Measurements from ENCODE around the gene MAT2A. TPM values are rescaled to one million over a fixed set of nuclear protein-coding genes. Genes with fewer than 3 reads are reported as not detected.
A peak's percentile ranks its signal among the peaks of the same experiment; 100 is the strongest.

The MAT2A gene
- total and polyA plus RNA-seq, 2 experiments from 2014 or later = 225 to 405 TPM

DNA sequence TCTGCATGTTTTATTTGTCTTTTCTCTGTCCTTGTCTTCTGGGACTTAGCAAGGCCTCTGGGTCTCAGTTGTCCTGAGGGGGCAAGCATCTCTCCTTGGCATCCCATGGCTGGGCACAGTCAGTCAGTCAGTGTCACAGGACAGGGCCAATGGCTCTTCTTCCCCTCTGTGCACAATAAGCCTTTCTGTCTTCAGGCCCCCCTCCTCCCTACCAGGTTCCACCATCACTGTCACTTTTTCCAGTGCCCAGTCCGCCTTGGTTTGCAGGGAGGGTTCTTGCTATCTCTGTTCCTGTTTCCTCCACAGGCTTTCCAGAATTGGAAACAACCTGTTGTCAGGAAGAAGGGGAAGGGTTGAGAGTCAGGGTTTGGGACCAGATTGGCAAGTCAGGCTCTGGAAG is 43.5 kb downstream of the MAT2A start:
- no peaks in the 10 kb centered on the region for H3K27me3 ChIP-seq
- no peaks in the 10 kb centered on the region for H3K36me3 ChIP-seq
- TF ChIP-seq, protein P1, sequence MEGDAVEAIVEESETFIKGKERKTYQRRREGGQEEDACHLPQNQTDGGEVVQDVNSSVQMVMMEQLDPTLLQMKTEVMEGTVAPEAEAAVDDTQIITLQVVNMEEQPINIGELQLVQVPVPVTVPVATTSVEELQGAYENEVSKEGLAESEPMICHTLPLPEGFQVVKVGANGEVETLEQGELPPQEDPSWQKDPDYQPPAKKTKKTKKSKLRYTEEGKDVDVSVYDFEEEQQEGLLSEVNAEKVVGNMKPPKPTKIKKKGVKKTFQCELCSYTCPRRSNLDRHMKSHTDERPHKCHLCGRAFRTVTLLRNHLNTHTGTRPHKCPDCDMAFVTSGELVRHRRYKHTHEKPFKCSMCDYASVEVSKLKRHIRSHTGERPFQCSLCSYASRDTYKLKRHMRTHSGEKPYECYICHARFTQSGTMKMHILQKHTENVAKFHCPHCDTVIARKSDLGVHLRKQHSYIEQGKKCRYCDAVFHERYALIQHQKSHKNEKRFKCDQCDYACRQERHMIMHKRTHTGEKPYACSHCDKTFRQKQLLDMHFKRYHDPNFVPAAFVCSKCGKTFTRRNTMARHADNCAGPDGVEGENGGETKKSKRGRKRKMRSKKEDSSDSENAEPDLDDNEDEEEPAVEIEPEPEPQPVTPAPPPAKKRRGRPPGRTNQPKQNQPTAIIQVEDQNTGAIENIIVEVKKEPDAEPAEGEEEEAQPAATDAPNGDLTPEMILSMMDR (IDR thresholded peaks at IDR 0.05; ENCODE audit: low read depth, low read length) = no peak
- no peaks in the 10 kb centered on the region for H3K9me3 ChIP-seq (ENCODE audit: low read depth)
- no peak overlapping the region for H3K27ac ChIP-seq
- no peak overlapping the region for H3K4me3 ChIP-seq
- H3K4me1 ChIP-seq (ENCODE audit: low read depth) = peaks cover 31% of the 10 kb centered on the region
- no peak for DNase-seq (ENCODE audit: low read depth in 1 of 2, low spot score in 1 of 2)

DNA sequence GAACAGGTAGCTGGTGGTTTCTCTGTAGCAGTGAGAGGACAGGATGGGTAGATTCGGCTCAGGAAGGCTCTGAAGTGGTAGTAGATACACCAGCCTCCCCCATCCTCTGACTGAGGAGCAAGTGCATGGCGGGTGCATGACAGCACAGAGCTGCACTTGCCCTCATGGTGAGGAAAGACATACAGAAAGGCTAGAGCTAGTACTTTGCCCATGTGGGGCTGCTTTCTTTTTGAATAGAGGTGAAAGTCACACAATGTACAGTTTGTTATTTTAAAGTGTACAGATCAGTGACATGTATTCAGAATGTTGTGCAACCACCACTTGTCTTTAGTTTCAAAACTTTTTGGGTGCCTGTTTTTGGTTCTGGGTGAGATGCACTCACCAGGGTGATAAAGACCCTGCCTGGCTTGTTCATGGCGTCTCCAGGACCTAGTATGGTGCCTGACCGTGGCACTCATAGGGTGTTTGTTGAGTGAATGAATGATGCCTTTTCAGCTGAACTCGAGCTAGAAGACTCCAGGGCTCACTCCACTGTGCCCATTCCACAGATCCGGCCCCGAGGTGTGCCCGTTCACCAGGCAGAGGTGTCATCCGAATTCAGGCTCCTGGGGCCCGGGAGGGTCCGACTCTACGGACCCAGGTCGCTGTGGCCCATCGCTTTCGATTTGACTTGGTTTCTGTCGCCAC is 44.8 kb downstream of the MAT2A start:
- Histone ChIP-seq H3K27me3 (no peaks in the 10 kb centered on the region), H3K9me3 (ENCODE audit: low read depth) (no peaks in the 10 kb centered on the region), H3K4me3 (no peak overlapping the region), H3K27ac (no peak overlapping the region), H3K36me3 (no peaks in the 10 kb centered on the region), H3K4me1 (ENCODE audit: low read depth) (peaks cover 28% of the 10 kb centered on the region)
- no peak for DNase-seq (ENCODE audit: low read depth in 1 of 2, low spot score in 1 of 2)
- TF ChIP-seq, protein P1 (IDR thresholded peaks at IDR 0.05; ENCODE audit: low read depth, low read length) = no peak

DNA sequence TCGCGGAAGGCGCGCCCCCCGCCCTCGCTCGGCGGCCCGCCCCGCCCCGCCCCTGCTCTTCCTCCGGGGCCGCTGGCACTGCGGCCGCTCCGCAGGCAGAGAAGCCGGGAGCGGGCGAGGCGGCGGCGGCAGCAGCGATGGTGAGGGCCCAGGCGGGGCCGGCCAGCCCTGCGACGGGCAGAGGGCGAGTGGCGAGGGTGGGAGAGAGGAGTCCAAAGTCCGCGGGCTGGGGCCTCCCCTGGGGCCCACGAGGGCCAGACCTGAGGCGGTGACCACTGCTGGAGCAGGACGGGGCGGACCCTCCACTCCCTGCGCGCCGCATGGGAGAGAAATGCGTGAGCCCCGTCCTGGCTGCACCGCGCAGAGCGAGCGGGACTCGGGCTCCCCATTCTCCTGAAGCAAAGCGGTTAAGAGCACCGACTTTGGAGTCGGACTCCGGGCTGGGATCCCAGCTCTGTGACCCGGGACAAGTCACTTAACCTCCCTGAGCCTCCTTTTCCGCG is 45.4 kb downstream of the MAT2A start, which contains the start of gene VAMP5:
Gene VAMP5, plus strand, starts transcription at position 78 of the 503 bp plus-strand sequence. Its CDS starts 60 bp downstream, at position 138.
- peak in 1 of 2 donors; percentile 41 for DNase-seq (ENCODE audit: low read depth in 1 of 2, low spot score in 1 of 2)

DNA sequence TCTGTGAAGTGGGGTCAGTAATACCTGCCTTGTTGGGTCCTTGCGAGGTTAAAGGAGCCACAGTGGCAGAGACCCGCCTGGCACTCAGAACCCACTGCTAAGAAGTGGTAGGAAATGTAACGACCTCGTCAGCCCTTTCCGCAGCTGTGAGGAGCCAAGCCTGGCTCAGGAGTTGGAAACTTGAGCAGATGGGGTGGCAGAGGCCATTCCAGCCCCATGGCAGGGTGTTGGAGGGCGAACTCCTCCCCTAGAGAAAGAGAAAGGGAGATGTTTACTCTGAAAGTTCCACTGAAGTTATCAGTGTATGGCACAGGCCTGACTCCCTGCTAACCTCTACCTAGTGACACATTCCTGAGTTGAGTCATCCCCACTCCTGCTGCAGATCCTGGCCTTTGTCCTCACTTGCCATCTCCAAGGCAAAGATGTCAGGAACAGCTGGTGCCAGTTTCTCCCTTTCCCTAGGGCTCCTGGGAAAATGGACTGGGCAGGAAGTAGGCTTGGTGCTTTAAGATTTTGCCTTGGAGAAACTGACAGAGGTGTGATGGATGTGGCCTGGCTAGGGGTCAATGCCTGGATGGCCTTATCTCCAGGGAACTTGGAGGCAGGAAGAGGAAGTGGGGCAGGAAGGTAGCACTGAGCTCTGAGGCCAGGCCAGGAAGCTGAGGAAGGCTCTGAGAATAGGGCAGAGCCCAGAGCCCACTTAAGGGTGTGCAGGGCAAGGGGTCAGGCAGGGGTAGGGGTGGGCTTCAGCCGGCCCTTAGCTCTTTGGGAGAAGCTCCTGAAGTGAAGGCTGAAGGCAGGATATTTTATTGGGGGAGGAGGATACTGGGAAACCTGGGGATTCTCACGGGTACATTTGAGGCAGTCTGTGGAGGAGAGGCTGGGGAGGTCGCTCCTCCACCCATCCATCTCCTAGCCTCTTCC is 46.2 kb downstream of the MAT2A start:
- DNase-seq (ENCODE audit: low read depth in 1 of 2, low spot score in 1 of 2) = peak in 1 of 2 donors; percentile 64
- peak overlapping the region; percentile 40 for H3K27ac ChIP-seq
- no peaks in the 10 kb centered on the region for H3K9me3 ChIP-seq (ENCODE audit: low read depth)
- peaks cover 22% of the 10 kb centered on the region for H3K4me1 ChIP-seq (ENCODE audit: low read depth)
- no peaks in the 10 kb centered on the region for H3K27me3 ChIP-seq
- TF ChIP-seq, protein P1 (IDR thresholded peaks at IDR 0.05; ENCODE audit: low read depth, low read length) = no peak
- no peaks in the 10 kb centered on the region for H3K36me3 ChIP-seq
- H3K4me3 ChIP-seq = no peak overlapping the region

More for the DNA sequence above, 45.4 kb downstream of the MAT2A start, which contains the start of gene VAMP5:
- no peaks in the 10 kb centered on the region for H3K36me3 ChIP-seq
- H3K4me1 ChIP-seq (ENCODE audit: low read depth) = peaks cover 25% of the 10 kb centered on the region
- no peak within 1 kb of the TSS for H3K4me3 ChIP-seq
- H3K27ac ChIP-seq = peak within 1 kb of the TSS; percentile 40
- H3K9me3 ChIP-seq (ENCODE audit: low read depth) = no peaks in the 10 kb centered on the region
- H3K27me3 ChIP-seq = no peaks in the 10 kb centered on the region
- TF ChIP-seq, protein P1 (IDR thresholded peaks at IDR 0.05; ENCODE audit: low read depth, low read length) = no peak

DNA sequence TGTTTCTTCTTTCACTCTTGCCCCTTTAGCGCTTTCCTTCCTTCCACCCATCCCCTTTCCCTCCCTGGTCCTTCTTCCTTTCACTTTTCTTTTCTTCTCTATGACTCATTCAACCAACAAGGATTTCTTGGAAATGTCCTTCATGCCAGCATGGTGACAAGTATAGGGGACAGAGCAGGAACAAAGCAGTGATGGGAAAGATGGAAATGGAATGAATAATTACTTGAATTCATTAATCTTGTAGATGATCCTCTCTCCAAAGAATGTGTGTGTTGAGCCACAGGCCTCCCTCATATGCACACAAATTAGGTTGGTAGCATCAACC is 46.8 kb downstream of the MAT2A start:
- Histone ChIP-seq H3K9me3 (ENCODE audit: low read depth) (no peaks in the 10 kb centered on the region), H3K27me3 (no peaks in the 10 kb centered on the region), H3K27ac (no peak overlapping the region), H3K4me1 (ENCODE audit: low read depth) (peaks cover 22% of the 10 kb centered on the region), H3K36me3 (no peaks in the 10 kb centered on the region), H3K4me3 (no peak overlapping the region)
- peak in 1 of 2 donors; percentile 35 for DNase-seq (ENCODE audit: low read depth in 1 of 2, low spot score in 1 of 2)
- TF ChIP-seq, protein P1 (IDR thresholded peaks at IDR 0.05; ENCODE audit: low read depth, low read length) = no peak
